GM21528 (cell line): Measurements from ENCODE around the gene PAK2.
A peak's percentile ranks its signal among the peaks of the same experiment; 100 is the strongest.
"Not testable (repeated sequence)": the region's sequence is repeated elsewhere in the genome, so short reads cannot be mapped to it uniquely, and the experiment has no call there.

Experiments
- ATAC-seq: cut with Tn5 transposase; IDR thresholded peaks from one replicate; pipeline ENCODE4 v1.9.1; 2021; ENCODE audit warnings: mild to moderate bottlenecking, moderate library complexity; ENCODE audit not compliant: unreplicated experiment, low FRiP score

The PAK2 gene

DNA sequence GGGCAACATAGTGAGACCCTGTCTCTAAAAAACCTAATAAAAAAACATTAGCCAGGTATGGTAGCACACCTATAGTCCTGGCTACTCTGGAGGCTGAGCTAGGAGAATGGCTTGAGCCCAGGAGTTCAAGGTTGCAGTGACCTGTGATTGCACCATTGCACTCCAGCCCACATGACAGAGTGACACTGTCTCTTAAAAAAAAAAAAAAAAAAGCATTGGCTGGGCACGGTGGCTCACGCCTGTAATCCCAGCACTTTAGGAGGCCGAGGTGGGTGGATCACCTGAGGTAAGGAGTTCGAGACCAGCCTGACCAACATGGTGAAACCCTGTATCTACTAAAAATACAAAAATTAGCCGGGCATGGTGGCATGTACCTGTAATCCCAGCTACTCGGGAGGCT lies 99.7 kb downstream of the PAK2 start:
- not testable (repeated sequence) for ATAC-seq

GRCh38 chr3:196842567-196843434 lies 103.1 kb downstream of the PAK2 start:
- ATAC-seq, result no peak

- ATAC-seq, result no peak
Observed at GRCh38 chr3:196843435-196844110, 103.9 kb downstream of the PAK2 start.

GRCh38 chr3:196844235-196845219 lies 104.9 kb downstream of the PAK2 start:
- not testable (repeated sequence) for ATAC-seq

DNA sequence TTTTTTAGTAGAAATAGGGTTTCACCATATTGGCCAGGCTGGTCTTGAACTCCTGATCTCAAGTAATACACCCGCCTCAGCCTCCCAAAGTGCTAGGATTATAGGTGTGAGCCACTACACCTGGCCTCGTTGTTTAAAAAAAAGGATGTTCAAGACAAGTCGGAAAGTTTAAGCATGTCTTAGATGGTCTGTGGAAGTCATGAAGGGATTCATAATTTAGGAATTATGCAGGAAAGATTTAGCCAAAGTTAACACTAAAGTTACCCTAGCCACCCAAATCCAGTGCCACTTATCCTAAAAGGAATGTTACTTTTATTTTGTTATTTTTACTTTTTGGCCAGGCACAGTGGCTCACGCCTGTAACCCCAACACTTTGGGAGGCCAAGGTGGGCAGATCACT lies 108.7 kb downstream of the PAK2 start:
- ATAC-seq, result not testable (repeated sequence)

DNA sequence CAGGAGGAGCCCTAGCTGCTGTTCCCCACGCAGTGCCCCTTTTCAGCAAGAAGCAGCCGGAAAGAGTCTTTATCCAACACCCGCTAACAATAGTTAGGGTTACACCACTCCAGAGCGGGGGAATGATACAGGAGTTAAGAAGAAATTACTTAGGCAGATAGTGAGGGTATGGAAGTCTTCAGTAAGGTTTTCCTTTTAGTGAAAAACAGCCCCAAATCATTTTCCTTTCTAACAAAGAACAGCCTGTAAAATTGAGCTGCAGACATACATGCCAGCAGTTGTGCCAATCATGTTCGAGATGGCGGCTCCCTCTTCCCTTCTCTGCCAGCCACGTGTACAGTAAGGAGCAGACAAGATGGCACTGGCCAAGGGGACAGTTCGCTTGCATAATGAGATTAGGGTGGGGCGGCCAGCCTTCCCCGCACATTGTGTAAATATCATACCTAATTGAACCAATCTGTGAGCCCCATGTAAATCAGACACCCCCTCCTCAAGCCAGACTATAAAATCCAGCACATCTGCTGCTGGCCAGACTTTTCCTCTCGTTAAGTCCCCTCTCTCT lies 109.6 kb downstream of the PAK2 start:
- no peak for ATAC-seq

- not testable (repeated sequence) for ATAC-seq
Observed at GRCh38 chr3:196863000-196863399, 123.3 kb downstream of the PAK2 start.

GRCh38 chr3:196867155-196867506 lies 127.5 kb downstream of the PAK2 start:
- ATAC-seq, result no peak

DNA sequence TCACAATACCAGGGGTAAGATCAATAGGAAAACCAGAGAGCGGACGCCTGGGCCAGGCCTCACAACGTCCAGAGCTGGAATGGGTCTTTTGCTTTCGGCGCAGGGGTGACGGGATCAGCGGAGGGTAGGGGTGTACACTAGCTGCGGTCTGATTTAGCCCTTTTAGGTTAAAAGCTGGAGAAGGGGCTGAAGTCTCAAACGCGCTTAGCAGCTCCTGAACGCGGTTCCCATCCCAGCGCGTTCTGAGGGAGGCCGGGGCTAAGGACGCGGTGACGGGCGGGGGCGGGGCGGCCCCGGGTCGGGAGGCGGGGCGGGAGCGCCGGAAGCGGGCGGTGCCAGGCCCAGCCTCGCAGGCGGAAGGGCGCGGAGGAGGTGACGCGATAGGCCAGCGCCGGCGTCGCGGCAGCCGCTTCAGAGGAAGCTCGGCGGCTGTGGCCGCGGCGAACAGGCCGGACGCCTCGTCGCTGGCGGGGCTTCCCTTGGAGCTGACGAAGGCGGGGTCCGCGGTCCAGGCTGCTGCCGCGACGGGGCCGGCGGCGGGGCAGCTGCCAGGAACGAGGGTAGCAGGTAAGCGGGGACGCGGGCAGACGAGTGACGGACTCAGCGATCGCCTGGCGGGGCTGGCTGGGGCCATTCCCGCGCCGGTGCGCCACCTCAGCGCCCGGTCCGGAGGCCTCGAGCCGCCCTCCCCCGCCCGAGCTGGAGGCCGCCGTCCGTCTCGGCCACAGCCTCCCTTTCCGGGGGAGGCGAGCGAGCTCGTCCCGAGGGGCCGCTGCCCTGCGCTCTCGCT lies 128.0 kb downstream of the PAK2 start, which contains the start of gene SENP5:
Gene SENP5, plus strand, starts transcription at position 414 of the 790 bp plus-strand sequence. CDS start 17,262 bp downstream, outside the sequence.
- peak; percentile 87 for ATAC-seq

GRCh38 chr3:196868297-196868661 lies 128.6 kb downstream of the PAK2 start:
- peak; percentile 33 for ATAC-seq

DNA sequence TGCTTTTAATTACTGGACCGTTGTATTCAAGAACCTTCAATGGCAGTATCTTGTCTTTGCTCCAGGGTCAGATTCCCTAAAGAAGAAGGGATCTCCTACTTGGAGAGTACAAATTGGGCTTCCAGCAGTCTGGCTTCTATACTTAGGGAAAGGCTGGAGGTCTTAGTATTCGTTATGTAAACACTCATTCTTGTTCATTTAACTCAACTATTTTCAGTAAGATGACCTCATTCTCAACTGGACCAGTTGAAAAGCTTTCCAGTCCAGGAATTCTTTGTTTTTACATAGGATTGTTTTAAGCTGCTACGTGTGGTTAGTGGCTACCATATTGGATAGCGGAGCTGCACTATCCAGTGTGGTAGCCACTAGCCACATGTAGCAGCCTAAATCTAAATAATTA lies 132.7 kb downstream of the PAK2 start:
- ATAC-seq, result no peak

DNA sequence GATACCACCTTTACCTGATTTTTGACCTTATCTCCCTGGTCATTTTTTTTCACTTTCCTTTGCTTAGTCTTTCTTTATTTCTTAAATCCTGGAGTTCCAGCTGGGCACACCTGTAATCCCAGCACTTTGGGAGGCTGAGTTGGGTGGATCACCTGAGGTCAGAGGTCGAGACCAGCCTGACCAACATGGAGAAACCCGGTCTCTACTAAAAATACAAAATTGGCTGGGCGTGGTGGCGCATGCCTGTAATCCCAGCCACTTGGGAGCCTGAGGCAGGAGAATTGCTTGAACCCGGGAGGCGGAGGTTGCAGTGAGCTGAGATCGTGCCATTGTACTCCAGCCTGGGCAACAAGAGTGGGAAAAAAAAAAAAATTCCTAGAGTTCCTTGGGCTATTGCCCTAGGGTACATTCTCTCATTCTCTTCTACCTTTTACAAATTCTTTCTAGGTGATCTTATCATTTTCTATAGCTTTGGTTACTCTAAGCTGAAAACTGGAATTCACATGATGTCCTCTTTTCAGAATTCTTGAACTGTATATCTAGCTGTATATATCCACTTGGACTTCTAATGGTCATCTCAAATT lies 134.9 kb downstream of the PAK2 start:
- not testable (repeated sequence) for ATAC-seq

- no peak for ATAC-seq
Observed at GRCh38 chr3:196875258-196875657, 135.6 kb downstream of the PAK2 start.
